Measurements from ENCODE around the gene MYOG. TPM values are rescaled to one million over a fixed set of nuclear protein-coding genes. Genes with fewer than 3 reads are reported as not detected.

The MYOG gene
- total and polyA plus RNA-seq, 2 experiments from 2014 or later = not detected

DNA sequence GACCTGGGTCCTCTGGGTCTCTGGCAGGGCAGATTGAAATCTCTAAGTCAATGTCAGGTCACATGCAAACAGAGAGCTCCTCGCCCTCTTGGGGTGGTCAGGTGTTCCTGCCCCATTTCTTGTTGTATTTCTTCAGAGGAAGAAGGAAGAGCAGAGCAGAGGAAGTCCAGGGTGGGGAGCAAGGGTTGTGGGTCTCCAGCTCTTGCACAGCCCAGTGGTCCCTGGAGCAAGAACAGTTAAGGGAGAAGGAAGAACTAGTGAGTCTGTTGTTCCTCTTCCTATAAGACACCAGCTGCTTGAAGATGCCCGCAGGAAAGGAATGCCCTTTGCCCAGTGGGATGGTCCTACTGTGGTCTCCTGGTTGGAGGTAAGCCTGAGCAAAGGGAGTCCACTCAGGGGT, 26.3 kb downstream of the MYOG start:
- DNase-seq (ENCODE audit: low spot score) = no peak
- no peaks in the 10 kb centered on the region for H4K20me1 ChIP-seq (replicated peaks; ENCODE audit: insufficient read depth)
- H3K4me3 Mint-ChIP-seq = no peak overlapping the region
- no peak overlapping the region for H3K27ac ChIP-seq (ENCODE audit: low read depth)
- H3F3A ChIP-seq (replicated peaks; ENCODE audit: low read depth) = 0 out of 2 replicates have a peak, but pooled peaks cover 5% of the 10 kb centered on the region
- H3K9me2 ChIP-seq (ENCODE audit: insufficient read depth) = no peaks in the 10 kb centered on the region
- H3K36me3 Mint-ChIP-seq (ENCODE audit: low read depth) = peaks cover 9% of the 10 kb centered on the region
- ATAC-seq = no peak
- no peak overlapping the region for H3K27ac Mint-ChIP-seq
- peaks cover 26% of the 10 kb centered on the region for H3K4me1 Mint-ChIP-seq
- H3K27me3 ChIP-seq (ENCODE audit: insufficient read depth) = no peaks in the 10 kb centered on the region
- peaks cover 5% of the 10 kb centered on the region for H3K27me3 Mint-ChIP-seq (ENCODE audit: insufficient read depth, low read depth, poor library complexity)
- H3K4me1 ChIP-seq (ENCODE audit: insufficient read depth) = peaks cover 18% of the 10 kb centered on the region
- H3K36me3 ChIP-seq (ENCODE audit: insufficient read depth) = no peaks in the 10 kb centered on the region
- no peak overlapping the region for H3K4me2 ChIP-seq
- no peaks in the 10 kb centered on the region for H3K79me2 ChIP-seq (replicated peaks; ENCODE audit: insufficient read depth)
- no peak overlapping the region for H2AFZ ChIP-seq
- TF ChIP-seq NANOG (IDR thresholded peaks at IDR 0.05; ENCODE audit: borderline replicate concordance) (no peak), ZNF331 (CRISPR knock-in tag; IDR thresholded peaks at IDR 0.05; ENCODE audit: low read depth) (no peak)
- no peaks in the 10 kb centered on the region for H3K9me3 Mint-ChIP-seq
- H3K4me3 ChIP-seq = no peak overlapping the region

DNA sequence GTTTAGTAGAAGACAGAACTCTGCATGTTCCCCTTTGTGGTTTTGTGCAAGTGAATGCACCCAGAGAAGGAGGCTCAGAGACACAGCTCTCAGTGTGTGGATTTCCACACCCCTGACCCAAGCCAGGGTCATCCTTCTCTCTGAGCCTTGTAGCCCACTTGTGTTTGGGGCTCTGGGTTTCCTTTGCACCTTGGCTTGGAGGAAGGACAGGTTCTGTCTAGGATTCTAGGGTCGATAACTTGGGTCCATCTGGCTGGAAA, 27.2 kb downstream of the MYOG start:
- H3F3A ChIP-seq (replicated peaks; ENCODE audit: low read depth) = peaks cover 9% of the 10 kb centered on the region; the same call in 1 of the 2 replicates
- H3K36me3 Mint-ChIP-seq (ENCODE audit: low read depth) = peaks cover 9% of the 10 kb centered on the region
- H3K4me1 ChIP-seq (ENCODE audit: insufficient read depth) = peaks cover 27% of the 10 kb centered on the region
- H3K9me3 Mint-ChIP-seq = no peaks in the 10 kb centered on the region
- no peak for DNase-seq (ENCODE audit: low spot score)
- H4K20me1 ChIP-seq (replicated peaks; ENCODE audit: insufficient read depth) = no peaks in the 10 kb centered on the region
- no peaks in the 10 kb centered on the region for H3K9me2 ChIP-seq (ENCODE audit: insufficient read depth)
- TF ChIP-seq ZNF331 (CRISPR knock-in tag; IDR thresholded peaks at IDR 0.05; ENCODE audit: low read depth) (no peak), NANOG (IDR thresholded peaks at IDR 0.05; ENCODE audit: borderline replicate concordance) (no peak), EZH2phosphoT487 (IDR thresholded peaks at IDR 0.05; ENCODE audit: unreplicated experiment) (no peak), EZH2 (IDR thresholded peaks at IDR 0.05; ENCODE audit: low read depth, unreplicated experiment) (no peak), POLR2AphosphoS5 (IDR thresholded peaks at IDR 0.05; ENCODE audit: low read depth) (no peak)
- no peak overlapping the region for H3K27ac Mint-ChIP-seq
- no peaks in the 10 kb centered on the region for H3K27me3 ChIP-seq (ENCODE audit: insufficient read depth)
- no peak overlapping the region for H3K4me2 ChIP-seq
- H3K36me3 ChIP-seq (ENCODE audit: insufficient read depth) = no peaks in the 10 kb centered on the region
- H3K4me1 Mint-ChIP-seq = peaks cover 35% of the 10 kb centered on the region
- H3K27me3 Mint-ChIP-seq (ENCODE audit: insufficient read depth, low read depth, poor library complexity) = peaks cover 5% of the 10 kb centered on the region
- H3K79me2 ChIP-seq (replicated peaks; ENCODE audit: insufficient read depth) = no peaks in the 10 kb centered on the region
- ATAC-seq = no peak
- no peak overlapping the region for H3K4me3 Mint-ChIP-seq
- H2AFZ ChIP-seq = no peak overlapping the region
- no peak overlapping the region for H3K4me3 ChIP-seq
- no peak overlapping the region for H3K27ac ChIP-seq (ENCODE audit: low read depth)

DNA sequence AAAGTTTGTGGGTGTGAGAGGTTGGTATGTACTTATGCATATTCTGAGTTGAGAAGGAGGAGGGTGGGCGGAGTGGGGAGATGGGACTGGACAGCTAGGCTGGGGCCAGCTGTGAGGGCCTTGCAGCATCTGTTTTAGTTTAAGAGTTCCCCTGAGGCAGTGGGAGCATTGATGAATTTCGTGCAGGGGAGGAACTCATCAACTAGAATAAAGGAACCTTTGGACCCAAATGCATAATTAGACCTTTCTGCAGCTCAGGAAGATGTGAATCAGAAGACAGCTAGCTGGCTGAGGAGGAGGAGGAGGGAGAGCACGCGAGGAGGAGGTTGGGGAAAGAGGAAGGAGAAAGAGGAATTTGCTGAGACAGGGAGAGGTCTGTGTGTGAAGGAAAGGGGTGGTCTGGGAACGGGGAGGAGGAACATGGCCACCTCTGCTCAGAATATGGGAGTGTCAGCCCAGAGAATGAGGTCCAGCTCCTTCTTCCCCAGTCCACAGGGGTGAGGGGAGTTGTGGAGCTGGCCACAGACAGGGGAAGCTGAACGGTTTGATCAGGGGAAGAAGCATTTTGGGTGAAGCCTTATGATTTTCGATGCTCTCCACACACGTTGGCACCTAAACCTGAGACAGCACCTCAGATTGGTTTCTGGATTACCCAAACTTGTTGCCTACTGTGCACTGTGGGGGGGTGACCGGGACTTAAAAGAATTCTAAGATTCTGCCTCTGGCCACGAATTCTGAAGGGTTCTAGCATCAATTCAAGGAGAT, 27.7 kb downstream of the MYOG start:
- Histone ChIP-seq H3K27me3 (ENCODE audit: insufficient read depth) (no peaks in the 10 kb centered on the region), H3K4me1 (ENCODE audit: insufficient read depth) (peaks cover 30% of the 10 kb centered on the region), H3K9me2 (ENCODE audit: insufficient read depth) (no peaks in the 10 kb centered on the region), H3F3A (replicated peaks; ENCODE audit: low read depth) (peaks cover 9% of the 10 kb centered on the region; the same call in 1 of the 2 replicates), H3K79me2 (replicated peaks; ENCODE audit: insufficient read depth) (no peaks in the 10 kb centered on the region), H4K20me1 (replicated peaks; ENCODE audit: insufficient read depth) (no peaks in the 10 kb centered on the region), H2AFZ (no peak overlapping the region), H3K27ac (ENCODE audit: low read depth) (no peak overlapping the region), H3K4me3 (no peak overlapping the region), H3K4me2 (no peak overlapping the region), H3K36me3 (ENCODE audit: insufficient read depth) (no peaks in the 10 kb centered on the region)
- no peak overlapping the region for H3K4me3 Mint-ChIP-seq
- peaks cover 37% of the 10 kb centered on the region for H3K4me1 Mint-ChIP-seq
- H3K36me3 Mint-ChIP-seq (ENCODE audit: low read depth) = peaks cover 9% of the 10 kb centered on the region
- H3K27ac Mint-ChIP-seq = no peak overlapping the region
- TF ChIP-seq JUNB (IDR thresholded peaks at IDR 0.05; ENCODE audit: unreplicated experiment) = no peak
- TF ChIP-seq ZNF331 (CRISPR knock-in tag; IDR thresholded peaks at IDR 0.05; ENCODE audit: low read depth) = no peak
- no peak for TF ChIP-seq EZH2phosphoT487 (IDR thresholded peaks at IDR 0.05; ENCODE audit: unreplicated experiment)
- TF ChIP-seq, protein P1, sequence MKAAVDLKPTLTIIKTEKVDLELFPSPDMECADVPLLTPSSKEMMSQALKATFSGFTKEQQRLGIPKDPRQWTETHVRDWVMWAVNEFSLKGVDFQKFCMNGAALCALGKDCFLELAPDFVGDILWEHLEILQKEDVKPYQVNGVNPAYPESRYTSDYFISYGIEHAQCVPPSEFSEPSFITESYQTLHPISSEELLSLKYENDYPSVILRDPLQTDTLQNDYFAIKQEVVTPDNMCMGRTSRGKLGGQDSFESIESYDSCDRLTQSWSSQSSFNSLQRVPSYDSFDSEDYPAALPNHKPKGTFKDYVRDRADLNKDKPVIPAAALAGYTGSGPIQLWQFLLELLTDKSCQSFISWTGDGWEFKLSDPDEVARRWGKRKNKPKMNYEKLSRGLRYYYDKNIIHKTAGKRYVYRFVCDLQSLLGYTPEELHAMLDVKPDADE (IDR thresholded peaks at IDR 0.05) = no peak
- TF ChIP-seq CTCF (conservative IDR thresholded peaks at IDR 0.05; ENCODE audit: low read depth in 2 of 2) = no peak
- TF ChIP-seq NANOG (IDR thresholded peaks at IDR 0.05; ENCODE audit: borderline replicate concordance) = no peak
- H3K27me3 Mint-ChIP-seq (ENCODE audit: insufficient read depth, low read depth, poor library complexity) = peaks cover 5% of the 10 kb centered on the region
- DNase-seq (ENCODE audit: low spot score) (no peak), ATAC-seq (no peak)
- H3K9me3 Mint-ChIP-seq = no peaks in the 10 kb centered on the region
